Measurements from ENCODE around the gene ASMT. TPM values are rescaled to one million over a fixed set of nuclear protein-coding genes. Genes with fewer than 3 reads are reported as not detected.

ASMT gene, protein sequence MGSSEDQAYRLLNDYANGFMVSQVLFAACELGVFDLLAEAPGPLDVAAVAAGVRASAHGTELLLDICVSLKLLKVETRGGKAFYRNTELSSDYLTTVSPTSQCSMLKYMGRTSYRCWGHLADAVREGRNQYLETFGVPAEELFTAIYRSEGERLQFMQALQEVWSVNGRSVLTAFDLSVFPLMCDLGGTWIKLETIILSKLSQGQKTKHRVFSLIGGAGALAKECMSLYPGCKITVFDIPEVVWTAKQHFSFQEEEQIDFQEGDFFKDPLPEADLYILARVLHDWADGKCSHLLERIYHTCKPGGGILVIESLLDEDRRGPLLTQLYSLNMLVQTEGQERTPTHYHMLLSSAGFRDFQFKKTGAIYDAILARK
- not detected for total RNA-seq

DNA sequence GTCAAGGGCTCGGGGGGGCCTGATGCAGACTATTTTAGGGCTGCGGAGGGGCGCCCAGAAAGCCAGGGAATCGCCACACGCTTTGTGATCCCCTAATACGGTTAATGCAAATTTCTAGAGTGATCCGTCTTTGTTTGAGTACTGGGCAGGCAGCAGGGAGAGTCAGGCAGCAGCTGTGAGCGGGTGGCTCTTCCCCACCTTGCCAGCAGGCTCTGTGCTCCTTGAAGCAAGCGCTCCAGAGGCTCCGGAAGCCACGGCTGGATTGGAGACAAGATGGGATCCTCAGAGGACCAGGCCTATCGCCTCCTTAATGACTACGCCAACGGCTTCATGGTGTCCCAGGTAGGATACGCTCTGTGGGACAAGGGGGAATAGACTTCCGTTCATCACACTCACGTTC is at the start of gene ASMT:
Gene ASMT, plus strand, starts transcription at position 133 of the 400 bp plus-strand sequence. Its CDS starts 141 bp downstream, at position 274.

DNA sequence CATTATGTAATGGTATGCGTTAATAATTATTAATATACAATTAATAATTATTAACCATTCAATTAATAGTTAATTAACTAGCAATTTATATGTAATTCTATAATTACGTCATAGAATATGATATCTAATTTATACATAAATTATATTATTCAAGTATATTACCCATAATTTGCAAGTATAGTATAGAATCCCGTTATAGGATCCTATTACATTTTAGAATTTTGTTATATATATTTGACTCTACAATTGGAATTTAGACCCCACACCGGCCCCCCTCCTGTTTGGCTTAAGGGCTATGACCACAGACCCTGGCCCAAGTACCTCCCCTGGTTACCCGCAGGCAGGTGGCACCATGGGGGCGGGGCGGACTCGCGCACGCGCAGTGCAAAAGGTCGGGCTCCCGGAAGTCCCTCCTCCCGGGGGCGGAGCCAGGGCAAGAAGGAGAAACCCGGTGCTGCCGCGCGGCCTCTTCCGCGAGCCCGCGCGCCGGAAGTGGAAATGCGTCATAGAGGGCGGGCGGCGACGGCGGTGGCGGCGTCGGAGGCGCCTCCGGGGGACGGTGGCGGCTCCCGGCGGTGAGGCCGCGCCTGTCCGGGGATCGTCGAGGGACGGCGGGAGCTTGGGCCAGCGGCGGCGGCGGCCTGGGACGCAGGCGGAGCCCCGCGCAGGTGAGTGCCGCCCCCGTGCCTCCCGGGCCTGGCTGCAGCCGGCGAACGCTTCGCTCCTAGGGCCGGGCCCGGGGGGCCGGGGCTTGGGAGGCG is 23.6 kb upstream of the ASMT start, which contains the start of gene AKAP17A:
Gene AKAP17A, plus strand, starts transcription at position 503 of the 761 bp plus-strand sequence. CDS start 1,859 bp downstream, outside the sequence.

Other genes starting within 250 kb of the ASMT start
- gene SLC25A6, start 222.9 kb upstream of the ASMT start, total RNA-seq, result 150 TPM
- 25.4 TPM for gene ASMTL, start 162.2 kb upstream of the ASMT start, total RNA-seq
- gene P2RY8, start 77.9 kb upstream of the ASMT start, total RNA-seq, result under 0.01 TPM
- 12.7 TPM for gene AKAP17A, start 23.5 kb upstream of the ASMT start, total RNA-seq